HG02938 (cell line): ENCODE data around the gene CST2.
A peak's percentile ranks its signal among the peaks of the same experiment; 100 is the strongest.
"Not testable (repeated sequence)": the region's sequence is repeated elsewhere in the genome, so short reads cannot be mapped to it uniquely, and the experiment has no call there.

ENCODE experiments used
- ATAC-seq: cut with Tn5 transposase; IDR thresholded peaks from one replicate; pipeline ENCODE4 v1.9.1; 2021; ENCODE audit warnings: mild to moderate bottlenecking, moderate library complexity; ENCODE audit not compliant: unreplicated experiment

Gene CST2

DNA sequence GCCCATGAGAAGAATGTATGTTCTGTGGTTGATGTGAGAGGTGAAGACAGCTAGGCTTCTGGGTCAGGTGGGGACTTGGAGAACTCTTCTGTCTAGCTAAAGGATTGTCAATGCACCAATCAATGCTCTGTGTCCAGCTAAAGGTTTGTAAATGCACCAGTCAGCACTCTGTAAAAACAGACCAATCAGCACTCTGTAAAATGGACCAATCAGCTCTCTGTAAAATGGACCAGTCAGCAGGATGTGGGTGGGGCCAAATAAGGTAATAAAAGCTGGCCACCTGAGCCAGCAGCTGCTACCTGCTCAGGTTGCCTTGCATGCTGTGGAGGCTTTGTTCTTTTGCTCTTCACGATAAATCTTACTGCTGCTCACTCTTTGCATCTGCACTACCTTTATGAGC lies 15.0 kb downstream of the CST2 start:
- ATAC-seq: not testable (repeated sequence)

GRCh38 chr20:23810349-23810748 lies 16.2 kb downstream of the CST2 start:
- ATAC-seq: not testable (repeated sequence)

GRCh38 chr20:23800865-23801264 lies 25.7 kb downstream of the CST2 start:
- ATAC-seq: no peak

- ATAC-seq: peak; percentile 85
Observed at GRCh38 chr20:23799216-23799847, 27.2 kb downstream of the CST2 start.

DNA sequence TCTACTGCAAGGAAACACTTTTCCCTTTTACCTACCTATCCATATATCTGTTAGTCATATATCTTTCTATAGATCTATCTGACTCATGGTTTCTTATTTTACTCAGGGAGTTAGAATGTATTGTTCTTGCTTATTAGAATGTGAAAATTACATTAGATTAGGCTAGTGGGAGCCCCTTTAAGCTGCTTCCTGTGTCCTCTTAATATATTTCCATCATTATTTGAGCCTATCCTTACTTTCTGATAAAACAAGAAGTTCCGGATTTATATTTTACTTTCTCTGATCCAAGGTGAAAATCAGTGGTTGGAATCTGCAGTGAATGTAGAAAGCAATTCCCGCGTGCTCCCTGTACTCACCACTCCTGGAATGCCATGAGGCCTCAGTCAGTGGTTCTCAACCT lies 31.0 kb downstream of the CST2 start:
- ATAC-seq: no peak

DNA sequence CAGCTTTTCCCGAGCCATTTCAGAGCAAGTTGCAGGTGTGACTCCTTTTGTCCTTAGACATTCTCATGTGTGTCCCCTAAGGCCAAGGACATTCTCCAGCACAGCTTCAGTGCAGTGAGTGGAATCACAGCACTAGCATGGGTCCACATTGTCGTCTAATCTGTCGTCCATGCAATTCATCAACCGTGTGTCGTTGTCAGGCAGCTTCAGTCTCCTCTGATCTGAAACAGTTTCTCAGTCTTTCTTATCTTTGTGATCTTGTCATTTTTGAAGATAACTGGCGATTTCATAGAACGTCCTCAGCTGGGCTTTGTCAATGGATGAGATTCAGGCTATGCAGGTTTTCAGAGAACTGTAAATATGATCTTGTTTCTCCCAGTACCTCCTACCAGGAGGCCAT lies 31.7 kb downstream of the CST2 start:
- no peak for ATAC-seq

GRCh38 chr20:23794065-23794464 lies 32.5 kb downstream of the CST2 start:
- no peak for ATAC-seq

DNA sequence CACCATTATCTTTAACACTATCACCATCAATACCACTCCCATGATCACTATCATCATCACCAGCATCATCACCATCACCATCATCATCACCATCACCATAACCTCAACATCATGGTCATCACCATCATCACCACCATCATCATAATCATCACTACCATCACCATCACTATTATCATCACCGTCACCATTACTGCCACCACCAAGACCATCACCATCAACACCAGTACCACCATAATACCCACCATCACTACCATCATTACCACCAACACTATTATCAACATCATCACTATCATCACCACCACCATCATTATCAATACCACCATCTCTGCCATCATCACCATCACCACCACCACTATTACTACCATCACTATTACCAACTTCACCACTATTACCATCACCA lies 43.1 kb downstream of the CST2 start:
- ATAC-seq: no peak

DNA sequence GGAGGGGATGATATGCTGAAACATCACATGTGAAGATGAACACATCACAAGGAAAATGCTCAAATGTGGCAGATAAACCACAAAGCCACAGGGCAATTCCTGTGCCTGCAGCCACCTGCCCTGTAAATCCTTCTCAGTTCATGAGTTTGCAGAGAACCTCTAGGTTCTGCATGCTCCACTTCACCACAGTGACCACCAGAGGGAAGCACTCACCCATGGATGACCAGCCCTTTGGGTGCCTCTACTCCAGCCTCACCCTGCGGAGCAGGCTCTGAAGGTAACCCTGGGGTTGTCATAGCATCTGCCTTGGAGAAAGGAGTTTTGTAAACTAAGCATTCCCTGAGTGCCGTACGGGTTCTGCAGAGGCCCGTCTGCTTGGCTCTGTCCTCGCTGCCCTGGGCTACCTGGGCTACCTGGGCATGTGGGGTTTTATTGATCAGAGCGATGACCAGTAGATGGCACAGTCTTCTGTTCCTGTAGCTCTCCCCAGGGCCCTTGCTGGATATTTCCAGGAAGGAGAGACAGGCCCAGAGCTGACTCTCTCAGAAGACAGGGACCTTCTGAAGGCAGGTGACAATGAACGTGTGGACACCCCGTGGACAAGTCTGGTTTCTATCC lies 44.1 kb downstream of the CST2 start:
- no peak for ATAC-seq

DNA sequence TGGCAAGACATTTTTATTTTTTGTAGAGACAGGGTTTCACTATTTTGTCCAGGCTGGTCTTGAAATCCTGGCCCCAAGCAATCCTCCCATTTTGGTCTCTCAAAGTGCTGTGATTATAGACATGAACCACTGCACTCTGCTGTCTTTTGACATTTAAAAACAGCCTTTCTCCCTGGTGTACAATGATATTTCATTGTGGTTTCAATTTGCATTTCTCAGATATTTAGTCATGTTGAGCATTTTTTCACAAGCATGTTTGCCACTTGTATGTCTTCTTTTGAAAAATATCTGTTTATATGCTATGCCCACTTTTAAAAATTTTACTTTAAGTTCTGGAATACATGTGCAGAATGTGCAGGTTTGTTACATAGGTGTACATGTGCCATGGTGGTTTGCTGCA lies 47.9 kb downstream of the CST2 start:
- ATAC-seq: not testable (repeated sequence)

DNA sequence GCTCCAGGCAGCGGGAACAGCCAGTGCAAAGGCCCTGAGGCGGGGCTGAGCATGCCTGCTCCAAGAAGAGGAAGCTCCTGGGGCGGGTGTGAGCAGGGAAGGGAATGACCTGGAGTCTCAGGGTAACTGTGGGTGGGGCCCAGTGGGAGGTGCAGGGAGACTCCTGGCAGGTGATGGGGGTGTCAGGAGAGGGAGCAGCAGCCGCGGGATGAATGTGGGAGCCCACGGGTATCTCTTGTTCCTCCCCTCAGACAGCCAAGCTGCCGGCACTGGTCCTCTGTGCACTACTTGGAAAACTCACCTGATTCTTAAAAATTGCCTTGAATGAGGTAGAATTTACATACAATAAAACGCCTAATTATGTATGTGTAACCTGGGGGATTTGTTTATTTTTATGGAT lies 49.1 kb downstream of the CST2 start:
- not testable (repeated sequence) for ATAC-seq

DNA sequence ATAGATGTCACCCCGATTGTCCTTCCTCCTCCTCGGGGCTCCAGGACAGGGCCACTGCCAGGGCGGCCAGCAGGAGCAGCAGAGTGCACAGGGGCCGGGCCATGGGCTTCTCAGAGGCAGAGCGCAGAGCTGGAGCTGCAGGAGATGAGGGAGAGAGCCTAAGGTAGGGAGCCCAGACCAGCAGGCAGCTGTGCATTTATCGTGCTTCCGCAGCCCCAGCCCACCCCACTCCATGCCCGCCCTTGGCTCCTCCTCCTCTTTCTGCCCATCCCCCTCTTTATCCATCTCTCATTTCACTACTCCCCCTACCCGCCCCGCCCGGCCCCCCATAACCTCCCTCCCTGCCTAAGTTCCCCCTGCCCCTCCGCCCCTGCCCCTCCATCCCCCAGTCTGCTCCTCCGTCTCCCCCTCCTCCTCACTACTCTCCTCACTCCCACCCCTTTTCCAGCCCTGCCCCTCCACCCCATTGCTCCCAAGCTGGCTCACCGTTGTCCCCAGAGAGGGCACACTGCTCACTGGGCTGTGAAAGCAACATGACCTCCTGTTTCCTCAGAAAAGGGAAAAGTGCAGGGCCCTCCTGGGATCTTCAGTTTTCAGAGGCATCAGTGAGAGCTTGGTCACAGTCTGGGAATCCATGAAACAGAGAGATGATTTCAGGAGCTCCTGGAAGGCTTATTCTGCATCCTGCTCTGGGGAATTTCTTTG lies 50.3 kb downstream of the CST2 start:
- ATAC-seq: no peak

- no peak for ATAC-seq
Observed at GRCh38 chr20:23774081-23774480, 52.4 kb downstream of the CST2 start.
